HG03457 (cell line): ENCODE data around the gene MAP2K5.
"Not testable (repeated sequence)": the region's sequence is repeated elsewhere in the genome, so short reads cannot be mapped to it uniquely, and the experiment has no call there.

Experiments
- ATAC-seq: cut with Tn5 transposase; IDR thresholded peaks from one replicate; pipeline ENCODE4 v1.9.1; 2021; ENCODE audit warnings: moderate number of reproducible peaks; ENCODE audit not compliant: unreplicated experiment

Gene MAP2K5

DNA sequence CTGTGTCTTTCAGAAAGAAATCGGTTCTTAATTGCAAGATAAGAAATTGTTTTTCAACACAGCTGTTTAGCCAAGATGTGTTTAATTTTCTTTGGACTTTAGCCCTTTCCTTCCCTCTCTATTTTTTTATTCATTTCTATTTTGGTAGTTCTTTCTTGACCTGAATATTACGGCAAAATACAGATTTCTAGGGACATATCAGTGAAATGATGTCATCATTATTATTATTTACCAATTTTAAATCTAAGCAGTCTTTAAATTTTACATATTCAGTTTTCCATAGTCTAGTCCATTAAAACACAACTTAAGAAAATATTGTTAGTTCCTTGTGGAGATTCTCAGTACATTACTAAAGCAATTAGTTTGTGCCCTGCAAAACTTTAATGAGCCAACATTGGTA lies 104.3 kb downstream of the MAP2K5 start:
- no peak for ATAC-seq

DNA sequence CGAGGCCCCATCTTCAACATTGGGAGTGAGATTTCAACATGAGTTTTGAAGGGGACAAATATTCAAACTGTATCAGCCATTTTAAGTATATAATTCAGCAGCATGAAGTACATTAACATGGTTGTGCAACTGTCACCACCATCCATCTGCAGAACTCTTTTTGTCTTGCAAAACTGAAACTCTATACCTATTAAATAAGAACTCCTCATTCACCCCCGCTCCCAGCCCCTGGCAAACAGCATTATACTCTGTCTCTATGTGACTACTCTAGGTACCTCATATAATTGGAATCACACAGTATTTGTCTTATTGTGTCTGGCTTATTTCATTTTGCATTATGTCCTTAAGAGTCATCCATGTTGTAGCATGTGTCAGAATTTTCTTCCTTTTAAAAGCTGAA lies 110.1 kb downstream of the MAP2K5 start:
- ATAC-seq, result no peak

DNA sequence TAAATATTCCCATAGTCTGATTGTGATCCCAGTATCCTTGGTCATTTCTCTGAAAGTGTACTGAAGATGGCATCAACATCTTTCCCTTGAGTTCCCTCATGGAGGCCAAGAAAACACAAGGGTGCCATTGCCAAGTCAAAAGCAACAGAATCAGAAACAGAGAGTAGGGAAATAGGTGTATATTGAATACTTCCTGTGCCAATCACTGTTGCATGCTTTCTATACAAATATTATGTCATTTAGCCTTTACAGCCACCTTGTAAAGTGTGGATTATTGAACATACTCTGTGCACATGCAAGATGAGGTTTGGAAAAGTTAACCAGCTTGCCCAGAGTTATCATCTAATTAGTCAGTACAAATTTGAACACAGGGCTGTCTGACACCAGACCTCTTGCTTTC lies 117.9 kb downstream of the MAP2K5 start:
- ATAC-seq, result no peak

DNA sequence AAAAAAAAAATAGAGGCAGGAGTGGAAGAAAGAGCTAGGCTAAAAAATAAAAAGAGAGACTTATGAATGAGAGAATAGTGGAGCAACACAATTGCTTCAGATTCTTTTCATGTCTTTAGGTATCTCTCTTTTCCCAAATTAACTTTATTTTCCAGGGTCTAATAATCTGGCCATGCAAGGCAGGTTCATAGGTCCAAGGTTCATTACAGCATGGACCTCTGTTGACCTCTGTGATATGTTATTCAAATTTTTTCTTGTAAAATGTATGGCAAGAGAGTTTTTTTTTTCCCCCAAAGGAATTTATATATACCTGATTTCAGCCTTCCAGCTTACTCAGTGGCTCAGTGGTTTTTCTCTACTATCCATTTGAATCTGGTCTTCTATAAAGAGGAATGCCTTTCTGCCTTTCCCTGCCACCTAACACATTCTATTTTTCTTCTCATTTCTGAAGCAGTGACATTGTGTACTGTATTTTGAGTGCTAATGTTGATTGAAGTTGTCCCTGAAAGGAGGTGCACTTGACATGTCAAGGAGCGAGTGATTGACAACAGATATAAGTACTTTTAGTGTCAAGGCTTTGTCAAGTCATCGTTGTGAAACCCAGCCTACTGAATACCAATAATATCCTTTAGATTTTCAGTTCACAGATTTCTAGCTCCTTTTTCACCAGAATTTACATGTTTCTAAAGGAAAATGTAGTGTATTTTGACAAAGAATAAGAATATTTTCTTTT lies 118.5 kb downstream of the MAP2K5 start:
- ATAC-seq, result no peak

DNA sequence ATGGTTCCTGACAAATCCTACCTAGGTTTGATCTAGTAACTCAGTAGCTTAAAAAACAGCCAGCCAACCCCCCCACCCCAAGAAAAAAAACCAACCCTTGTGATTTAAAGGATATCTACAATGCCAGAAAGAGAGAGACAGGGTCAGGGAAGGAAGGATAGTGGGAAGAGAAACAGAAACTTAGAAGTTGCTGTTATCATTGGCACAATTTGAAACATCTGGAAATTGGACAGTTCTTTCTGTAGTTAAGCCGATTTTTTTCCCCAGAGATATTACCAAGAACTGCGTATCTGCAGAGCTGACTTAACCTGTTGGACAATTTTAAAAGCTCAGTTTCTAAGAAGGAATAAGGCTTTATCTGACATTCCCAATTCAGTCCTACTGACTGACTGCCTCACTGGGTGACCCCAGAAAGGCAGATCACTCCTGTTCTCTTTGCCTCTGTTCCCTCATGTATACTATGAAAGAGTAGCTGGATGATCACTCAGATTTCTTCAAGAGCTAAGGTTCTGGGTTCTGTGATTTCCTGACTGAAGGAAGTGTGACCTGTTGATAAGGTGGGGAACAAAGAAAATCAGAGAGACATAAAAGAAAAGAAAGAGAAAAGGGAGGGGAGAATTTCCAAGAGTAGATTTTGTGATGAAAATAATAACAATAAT lies 128.3 kb downstream of the MAP2K5 start:
- no peak for ATAC-seq

DNA sequence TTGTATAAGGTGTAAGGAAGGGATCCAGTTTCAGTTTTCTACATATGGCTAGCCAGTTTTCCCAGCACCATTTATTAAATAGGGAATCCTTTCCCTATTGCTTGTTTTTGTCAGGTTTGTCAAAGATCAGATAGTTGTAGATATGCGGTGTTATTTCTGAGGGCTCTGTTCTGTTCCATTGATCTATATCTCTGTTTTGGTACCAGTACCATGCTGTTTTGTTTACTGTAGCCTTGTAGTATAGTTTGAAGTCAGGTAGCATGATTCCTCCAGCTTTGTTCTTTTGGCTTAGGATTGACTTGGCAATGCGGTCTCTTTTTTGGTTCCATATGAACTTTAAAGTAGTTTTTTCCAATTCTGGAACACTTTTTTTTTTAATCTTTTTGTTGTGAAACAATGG lies 130.3 kb downstream of the MAP2K5 start:
- ATAC-seq, result not testable (repeated sequence)

DNA sequence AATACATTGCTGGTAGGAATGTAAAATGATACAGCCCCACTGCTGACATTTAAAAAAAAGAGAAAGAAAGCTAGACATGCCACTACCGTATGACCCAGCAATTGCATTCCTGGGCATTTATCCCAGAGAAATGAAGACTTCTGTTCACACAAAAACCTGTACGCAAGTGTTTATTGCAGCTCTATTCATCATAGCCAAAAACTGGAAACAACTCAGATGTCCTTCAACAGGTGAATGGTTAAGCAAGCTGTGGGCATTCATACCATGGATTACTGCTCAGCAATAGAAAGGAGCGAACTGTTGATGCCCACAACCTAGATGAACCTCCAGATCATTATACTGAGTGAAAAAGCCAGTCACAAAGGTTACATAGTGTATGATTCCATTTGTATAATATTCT lies 132.5 kb downstream of the MAP2K5 start:
- no peak for ATAC-seq

DNA sequence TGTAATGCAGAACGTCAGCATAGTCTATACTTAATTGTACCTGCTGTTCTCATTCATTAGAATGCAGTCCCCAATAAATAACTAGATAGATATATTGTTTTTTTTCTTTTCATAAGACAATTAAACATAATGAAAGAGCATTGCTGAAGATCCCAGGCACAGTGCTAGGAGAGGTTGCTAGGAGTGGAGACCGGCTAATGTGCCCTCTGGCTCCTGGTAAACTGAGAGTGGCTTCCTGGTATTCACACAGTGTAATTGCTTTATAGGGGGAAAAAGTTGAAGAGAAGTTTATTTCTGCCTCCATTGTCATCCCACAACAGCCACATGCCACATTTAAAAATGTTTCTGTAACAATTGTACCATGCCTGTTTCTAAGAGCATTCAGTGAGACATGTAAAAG lies 135.6 kb downstream of the MAP2K5 start:
- ATAC-seq, result no peak

DNA sequence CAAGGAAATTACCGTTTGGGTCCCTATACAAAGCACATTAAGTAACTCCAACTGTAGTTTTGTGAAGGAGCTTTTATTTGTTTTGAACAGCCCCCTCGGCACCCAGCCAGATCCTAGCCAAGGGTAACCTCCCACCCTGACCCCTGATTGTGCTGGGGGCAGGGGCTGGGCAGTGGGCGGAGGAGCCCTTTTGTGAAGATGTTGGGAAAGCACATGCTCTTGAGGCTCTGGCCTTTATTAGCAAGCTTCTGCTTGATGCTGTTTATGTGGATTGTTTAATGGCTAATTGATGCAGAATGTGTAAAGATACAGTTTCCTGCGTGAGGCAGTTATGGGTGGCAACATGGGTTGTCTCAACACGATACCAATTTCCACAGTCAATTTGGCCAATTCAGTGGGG lies 136.5 kb downstream of the MAP2K5 start:
- ATAC-seq, result no peak

DNA sequence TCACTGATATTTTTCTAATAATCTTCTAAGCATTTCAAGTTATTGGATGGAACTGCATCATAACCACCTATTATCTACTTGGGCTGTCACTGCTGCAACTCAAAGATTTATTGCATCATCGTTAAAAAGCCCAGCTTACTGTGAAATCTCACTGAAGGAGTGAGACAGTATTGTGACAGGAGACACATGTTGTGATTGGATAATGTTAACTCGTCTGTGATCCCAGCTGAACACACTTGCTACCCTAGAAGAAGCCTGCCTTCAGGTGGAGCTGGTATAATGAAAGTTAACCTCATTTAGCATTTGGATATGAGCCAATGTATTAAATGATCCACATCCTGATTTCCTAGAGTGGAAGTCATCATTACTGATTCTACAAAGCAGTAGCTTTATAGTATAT lies 138.1 kb downstream of the MAP2K5 start:
- no peak for ATAC-seq

DNA sequence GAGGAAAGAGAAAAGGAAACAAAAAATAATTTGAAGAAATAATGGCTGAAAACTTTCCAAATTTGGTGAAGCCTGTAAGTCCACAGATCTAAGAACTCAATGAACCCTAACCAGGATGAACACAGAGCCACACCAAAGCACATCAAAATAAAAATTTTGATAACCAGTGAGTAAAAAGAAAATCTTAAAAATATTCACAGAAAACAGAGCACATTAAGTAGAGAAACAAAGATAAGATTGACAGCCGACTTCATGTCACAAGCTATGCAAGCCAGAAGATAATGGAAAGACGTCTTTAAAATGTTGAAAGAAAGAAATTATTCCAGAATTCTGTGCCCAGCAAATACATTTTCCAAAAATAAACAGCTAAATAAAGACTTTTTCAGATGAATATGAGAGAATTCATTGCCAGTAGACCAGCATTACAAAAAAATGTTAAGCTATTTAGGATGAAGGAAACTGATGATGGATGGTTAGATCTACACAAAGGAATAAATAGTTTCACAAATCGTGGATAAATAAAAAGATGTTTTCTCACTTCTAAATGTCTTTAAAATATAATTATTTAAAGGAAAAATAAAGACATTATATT lies 142.6 kb downstream of the MAP2K5 start:
- no peak for ATAC-seq

DNA sequence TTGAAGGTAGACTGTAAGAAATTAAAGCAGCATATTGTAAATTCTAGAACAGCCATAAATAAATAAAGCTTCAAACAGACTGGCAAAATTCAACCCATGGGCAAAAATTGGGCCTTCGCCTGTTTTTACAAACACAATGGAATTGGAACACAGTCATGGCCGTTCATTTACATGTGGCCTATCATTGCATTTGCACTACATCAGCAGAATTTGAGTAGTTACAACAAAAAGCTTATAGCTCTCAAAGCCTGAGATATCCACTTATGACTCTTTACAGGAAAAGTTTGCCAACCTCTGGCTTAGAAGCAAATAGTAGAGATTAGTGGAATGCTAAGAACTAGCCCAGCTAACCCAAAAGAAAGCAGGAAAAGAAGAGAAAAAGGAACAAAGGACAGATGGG lies 143.2 kb downstream of the MAP2K5 start:
- no peak for ATAC-seq

DNA sequence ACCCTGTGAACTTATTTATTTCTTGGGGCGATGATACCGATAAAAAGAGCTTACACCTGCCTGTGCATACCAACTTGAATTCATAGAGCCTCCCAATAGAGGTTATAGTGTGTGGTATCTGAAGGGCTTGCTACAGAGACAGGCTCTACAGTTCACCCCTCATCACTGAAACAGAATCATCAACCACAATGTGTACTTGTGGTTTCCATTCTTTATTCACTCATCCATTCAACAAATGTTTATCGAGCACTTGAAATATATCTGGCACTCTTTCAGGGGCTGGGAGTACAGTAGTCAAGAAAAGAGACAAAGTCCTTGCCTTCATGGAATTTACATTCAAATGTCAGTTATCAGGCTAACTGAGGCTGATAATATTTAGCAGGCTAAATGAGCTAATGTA lies 148.4 kb downstream of the MAP2K5 start:
- ATAC-seq, result no peak

DNA sequence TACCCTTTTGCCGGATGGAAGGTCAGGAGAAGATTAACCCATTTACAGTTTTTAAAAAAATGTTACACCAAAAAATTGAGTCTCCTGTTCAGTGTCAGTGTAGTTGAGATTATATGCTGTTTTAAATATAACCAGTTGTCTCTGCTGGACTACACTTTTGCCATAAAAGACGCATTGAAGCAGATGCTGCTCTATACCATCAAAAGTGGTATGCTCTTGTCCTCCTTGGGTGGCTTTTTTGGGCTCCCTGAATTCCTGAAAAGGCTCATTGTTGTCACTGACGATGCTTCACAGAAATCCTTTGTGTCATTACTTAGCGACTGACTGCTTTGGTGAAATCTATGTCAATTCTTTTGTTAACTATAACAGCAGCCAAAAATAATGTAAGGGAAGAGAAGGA lies 148.9 kb downstream of the MAP2K5 start:
- ATAC-seq, result no peak

DNA sequence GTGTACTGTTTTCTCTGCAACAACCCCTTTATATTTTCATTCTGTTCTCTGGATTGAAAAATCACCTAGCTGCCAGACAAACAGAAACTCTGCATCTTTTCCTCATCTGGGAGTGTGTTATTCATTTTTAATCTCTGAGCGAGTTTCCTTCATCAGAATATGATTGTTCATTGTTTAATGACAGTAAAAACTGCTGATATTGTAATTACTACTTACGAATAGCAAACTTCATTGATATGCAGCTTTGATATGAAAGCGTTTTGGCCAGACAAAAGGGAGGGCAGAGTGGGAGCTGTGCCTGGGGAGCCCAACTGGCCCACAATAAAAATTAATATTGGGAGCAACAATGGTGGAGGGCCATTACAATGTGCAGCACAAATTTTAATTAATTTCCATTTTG lies 150.1 kb downstream of the MAP2K5 start:
- ATAC-seq, result no peak

DNA sequence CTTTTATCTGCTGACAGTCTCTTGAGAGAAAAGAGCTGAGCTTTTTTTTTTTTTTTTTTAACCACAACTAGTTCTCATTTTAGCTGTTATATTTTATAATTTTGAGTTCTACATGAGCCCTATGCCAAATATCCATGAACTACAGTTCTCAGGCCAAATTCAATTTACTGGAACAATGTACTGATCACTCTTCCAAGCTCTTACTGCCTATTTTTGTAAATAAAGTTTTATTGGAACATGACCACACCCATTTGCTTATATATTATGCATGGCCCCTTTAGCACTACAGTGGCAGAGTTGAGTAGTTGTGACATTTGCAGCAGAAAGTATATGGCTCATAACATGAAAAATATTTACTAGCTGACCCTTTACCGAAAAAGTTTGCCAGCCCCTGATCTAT lies 153.6 kb downstream of the MAP2K5 start:
- no peak for ATAC-seq

DNA sequence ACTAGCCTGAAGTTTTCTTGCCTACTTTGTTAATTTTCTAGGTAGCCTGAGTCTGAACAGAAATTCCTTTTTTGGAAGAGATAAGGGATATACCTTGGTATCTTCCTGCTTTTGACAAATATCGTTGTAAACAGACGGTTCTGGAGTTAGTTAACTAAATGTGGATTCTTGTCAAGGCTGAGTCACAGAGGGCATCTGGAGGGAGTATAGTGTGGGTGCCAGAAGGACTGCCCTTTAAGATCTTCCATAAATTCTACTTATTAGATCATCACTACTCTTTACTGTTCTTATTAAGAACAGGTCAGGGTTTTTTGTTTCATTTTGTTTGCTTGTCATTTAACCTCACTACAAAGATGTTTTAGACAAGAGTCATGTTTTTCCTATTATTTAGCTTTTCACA lies 157.5 kb downstream of the MAP2K5 start:
- no peak for ATAC-seq

DNA sequence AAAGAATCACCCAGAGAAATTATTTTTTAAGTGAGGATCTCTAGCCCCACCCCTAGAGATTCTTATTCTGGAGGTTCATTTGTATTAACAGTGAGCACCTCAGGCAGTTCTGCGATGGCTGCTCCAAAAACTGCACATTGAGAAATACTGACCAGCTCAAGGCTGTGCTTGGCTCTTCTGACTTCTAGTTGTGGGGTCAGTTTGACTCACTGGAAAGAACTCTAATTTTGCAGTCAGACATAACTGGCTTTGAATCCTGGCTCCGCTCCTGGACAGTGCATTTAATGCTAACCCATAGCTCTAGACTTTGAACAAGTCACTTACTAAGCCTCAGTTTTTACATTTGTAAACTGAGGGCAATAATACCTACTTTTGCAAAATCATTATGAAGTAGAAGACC lies 159.2 kb downstream of the MAP2K5 start:
- no peak for ATAC-seq

DNA sequence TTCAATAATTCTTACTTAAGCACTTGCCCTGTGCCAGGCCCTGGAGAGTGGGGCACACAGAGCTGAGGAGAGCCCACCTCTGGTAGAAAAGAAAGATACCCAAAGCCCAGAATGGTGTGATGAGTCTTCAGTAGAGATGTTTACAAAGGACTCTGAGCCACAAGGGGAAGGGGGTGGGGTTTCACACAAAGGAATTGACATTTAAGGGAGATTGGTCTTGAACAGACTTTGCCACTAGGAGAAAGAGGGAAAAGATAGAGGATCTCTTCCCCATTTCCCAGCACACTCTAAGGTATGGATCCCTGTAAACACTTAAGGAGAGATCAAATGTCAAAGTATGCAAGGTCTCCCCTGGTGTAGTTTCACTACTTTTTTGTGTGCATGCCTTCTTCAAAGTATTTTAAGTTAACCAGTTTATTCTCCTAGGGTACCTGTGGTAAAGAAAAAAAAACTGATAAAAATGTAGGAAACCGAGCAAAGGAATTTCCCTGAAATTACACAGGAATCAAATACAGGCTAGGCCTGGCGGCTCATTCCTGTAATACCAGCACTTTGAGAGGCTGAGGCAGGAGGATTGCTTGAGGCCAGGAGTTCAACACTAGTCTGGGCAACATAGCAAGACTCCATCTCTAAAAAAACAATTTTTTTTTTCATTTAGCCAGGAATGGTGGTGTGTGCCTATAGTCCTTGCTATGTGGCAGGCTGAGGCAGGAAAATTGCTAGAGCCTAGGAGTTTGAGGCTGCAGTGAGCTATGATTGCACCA lies 165.2 kb downstream of the MAP2K5 start:
- ATAC-seq, result no peak

DNA sequence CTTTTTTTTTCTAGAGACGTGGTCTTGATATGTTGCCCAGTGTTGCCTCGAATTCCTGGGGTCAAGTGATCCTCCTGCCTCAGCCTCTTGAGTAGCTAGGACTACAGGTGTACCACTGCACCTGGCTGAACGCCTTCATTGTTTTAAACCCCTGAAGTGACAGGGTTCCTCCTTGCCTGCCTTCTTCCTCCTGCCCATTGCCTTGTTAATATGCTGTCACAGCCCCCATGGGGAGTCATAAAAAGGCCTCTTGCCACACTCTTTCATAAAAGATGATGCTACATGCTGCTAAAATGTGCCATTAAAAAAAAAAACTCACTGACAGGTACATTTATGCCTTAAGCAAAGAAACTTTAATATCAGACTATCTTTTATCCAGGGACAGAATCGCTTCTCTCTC lies 166.0 kb downstream of the MAP2K5 start:
- ATAC-seq, result no peak

DNA sequence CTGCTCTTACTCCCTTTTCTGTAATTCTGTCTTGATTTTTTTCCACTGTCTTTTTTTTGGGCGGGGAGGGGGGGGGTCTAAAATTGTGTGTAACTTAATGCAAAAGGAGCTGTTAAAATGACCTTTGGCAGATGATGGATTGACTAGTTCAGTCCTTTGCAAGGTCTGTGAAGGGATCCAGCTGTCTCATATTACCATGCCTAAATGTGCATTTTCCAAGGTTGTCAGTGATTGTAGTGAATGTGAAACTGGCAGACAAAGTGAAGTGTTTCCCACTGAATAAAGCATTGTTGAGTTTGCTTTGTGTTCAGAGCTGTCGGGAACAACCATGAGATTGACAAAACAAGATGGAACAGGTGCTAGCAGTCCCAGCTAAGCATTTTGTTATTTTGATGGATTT lies 172.7 kb downstream of the MAP2K5 start:
- no peak for ATAC-seq

DNA sequence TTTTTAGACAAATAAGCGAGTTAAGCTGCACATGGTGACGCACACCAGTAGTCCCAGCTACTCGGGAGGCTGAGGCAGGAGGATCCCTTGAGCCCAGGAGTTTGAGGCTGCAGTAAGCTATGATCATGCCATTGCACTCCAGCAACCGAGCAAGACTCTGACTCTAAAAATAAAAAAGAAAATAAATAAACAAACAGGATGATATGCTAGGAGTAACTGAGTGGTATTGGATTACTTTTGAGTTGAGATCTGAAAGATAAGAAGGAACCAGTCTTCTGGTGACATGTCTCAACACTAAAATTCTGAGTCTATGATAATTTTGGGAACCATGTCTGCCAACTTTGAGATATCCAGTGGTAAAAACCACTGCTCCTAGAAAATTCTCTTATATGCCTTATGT lies 173.7 kb downstream of the MAP2K5 start:
- no peak for ATAC-seq
